ENCODE data around the gene PRKAG1.

Gene PRKAG1

GRCh38 chr12:49051777-49052438 is 33.3 kb upstream of the PRKAG1 start:
- H3K4me1 ChIP-seq (ENCODE audit: low read length), result peaks cover 15% of the 10 kb centered on the region
- H3K79me2 ChIP-seq (ENCODE audit: low read length), result peaks cover 31% of the 10 kb centered on the region

GRCh38 chr12:49051373-49051764 is 32.8 kb upstream of the PRKAG1 start:
- Histone ChIP-seq H4K20me1 (ENCODE audit: insufficient read depth, low read length) (peaks cover 23% of the 10 kb centered on the region), H2AFZ (ENCODE audit: low read depth, low read length) (no peak overlapping the region), H3K9ac (ENCODE audit: low read length) (no peak overlapping the region), H3K4me1 (ENCODE audit: low read length) (peaks cover 9% of the 10 kb centered on the region), H3K4me3 (ENCODE audit: low read length) (no peak overlapping the region), H3K27me3 (ENCODE audit: low read depth, low read length) (no peaks in the 10 kb centered on the region), H3K27ac (ENCODE audit: low read length) (no peak overlapping the region), H3K4me2 (ENCODE audit: low read length) (no peak overlapping the region), H3K36me3 (replicated peaks; ENCODE audit: low read depth, low read length) (peaks cover 67% of the 10 kb centered on the region), H3K9me3 (ENCODE audit: insufficient read depth, low read length) (no peaks in the 10 kb centered on the region), H3K79me2 (ENCODE audit: low read length) (peaks cover 25% of the 10 kb centered on the region)
- TF ChIP-seq EZH2phosphoT487 (IDR thresholded peaks at IDR 0.05; ENCODE audit: low read depth) (no peak), CTCF (IDR thresholded peaks at IDR 0.05; ENCODE audit: low read depth, low read length) (no peak)

More at GRCh38 chr12:49051777-49052438, 33.3 kb upstream of the PRKAG1 start:
- H3K36me3 ChIP-seq (replicated peaks; ENCODE audit: low read depth, low read length), result peaks cover 65% of the 10 kb centered on the region
- H4K20me1 ChIP-seq (ENCODE audit: insufficient read depth, low read length), result peaks cover 28% of the 10 kb centered on the region
- H3K4me2 ChIP-seq (ENCODE audit: low read length), result no peak overlapping the region
- no peaks in the 10 kb centered on the region for H3K9me3 ChIP-seq (ENCODE audit: insufficient read depth, low read length)
- H3K27me3 ChIP-seq (ENCODE audit: low read depth, low read length), result no peaks in the 10 kb centered on the region
- no peak overlapping the region for H3K9ac ChIP-seq (ENCODE audit: low read length)
- no peak overlapping the region for H3K4me3 ChIP-seq (ENCODE audit: low read length)
- TF ChIP-seq EZH2phosphoT487 (IDR thresholded peaks at IDR 0.05; ENCODE audit: low read depth) (no peak), CTCF (IDR thresholded peaks at IDR 0.05; ENCODE audit: low read depth, low read length) (no peak)
- H2AFZ ChIP-seq (ENCODE audit: low read depth, low read length), result no peak overlapping the region
- no peak overlapping the region for H3K27ac ChIP-seq (ENCODE audit: low read length)

GRCh38 chr12:49050507-49051372 is 32.2 kb upstream of the PRKAG1 start:
- Histone ChIP-seq H3K4me3 (ENCODE audit: low read length) (no peak overlapping the region), H3K79me2 (ENCODE audit: low read length) (peaks cover 19% of the 10 kb centered on the region), H3K4me2 (ENCODE audit: low read length) (no peak overlapping the region), H3K27ac (ENCODE audit: low read length) (no peak overlapping the region), H2AFZ (ENCODE audit: low read depth, low read length) (no peak overlapping the region), H4K20me1 (ENCODE audit: insufficient read depth, low read length) (peaks cover 17% of the 10 kb centered on the region), H3K27me3 (ENCODE audit: low read depth, low read length) (no peaks in the 10 kb centered on the region), H3K9ac (ENCODE audit: low read length) (no peak overlapping the region), H3K9me3 (ENCODE audit: insufficient read depth, low read length) (no peaks in the 10 kb centered on the region), H3K4me1 (ENCODE audit: low read length) (peaks cover 3% of the 10 kb centered on the region; the same call in 1 of the 2 replicates), H3K36me3 (replicated peaks; ENCODE audit: low read depth, low read length) (peaks cover 73% of the 10 kb centered on the region)
- TF ChIP-seq CTCF (IDR thresholded peaks at IDR 0.05; ENCODE audit: low read depth, low read length) (no peak), EZH2phosphoT487 (IDR thresholded peaks at IDR 0.05; ENCODE audit: low read depth) (no peak)

GRCh38 chr12:49049566-49050224 is 31.1 kb upstream of the PRKAG1 start:
- Histone ChIP-seq H3K79me2 (ENCODE audit: low read length) (peaks cover 9% of the 10 kb centered on the region), H3K36me3 (replicated peaks; ENCODE audit: low read depth, low read length) (peaks cover 75% of the 10 kb centered on the region), H4K20me1 (ENCODE audit: insufficient read depth, low read length) (peaks cover 6% of the 10 kb centered on the region; the same call in 1 of the 2 replicates)

More at GRCh38 chr12:49049566-49050224, 31.1 kb upstream of the PRKAG1 start:
- no peaks in the 10 kb centered on the region for H3K9me3 ChIP-seq (ENCODE audit: insufficient read depth, low read length)
- no peak overlapping the region for H2AFZ ChIP-seq (ENCODE audit: low read depth, low read length)
- H3K4me2 ChIP-seq (ENCODE audit: low read length), result no peak overlapping the region
- no peak overlapping the region for H3K9ac ChIP-seq (ENCODE audit: low read length)
- no peaks in the 10 kb centered on the region for H3K4me1 ChIP-seq (ENCODE audit: low read length)
- TF ChIP-seq EZH2phosphoT487 (IDR thresholded peaks at IDR 0.05; ENCODE audit: low read depth) (no peak), CTCF (IDR thresholded peaks at IDR 0.05; ENCODE audit: low read depth, low read length) (no peak)
- H3K4me3 ChIP-seq (ENCODE audit: low read length), result no peak overlapping the region
- H3K27ac ChIP-seq (ENCODE audit: low read length), result no peak overlapping the region
- no peaks in the 10 kb centered on the region for H3K27me3 ChIP-seq (ENCODE audit: low read depth, low read length)

Measured in OCI-LY3 (cell line).